NB4 (cell line): Measurements from ENCODE around the gene RUFY3.

ENCODE experiments used
- MYC ChIP-seq: IDR thresholded peaks from 2 replicates; pipeline ENCODE4 v1.6.1; 2011; ENCODE audit warnings: low read depth, low read length
- POLR2A ChIP-seq: IDR thresholded peaks from 2 replicates; pipeline ENCODE4 v1.6.1; 2011; ENCODE audit warnings: mild to moderate bottlenecking; ENCODE audit not compliant: insufficient read length; ENCODE audit errors: extremely low read depth
- TF ChIP-seq, protein P1 (sequence below): IDR thresholded peaks from one replicate; pipeline ENCODE4 v1.5.1; 2012; ENCODE audit warnings: low read depth, low read length
- TF ChIP-seq, protein P2 (sequence below): IDR thresholded peaks from 2 replicates; pipeline ENCODE4 v1.6.1; 2011; ENCODE audit warnings: low read depth, low read length

DNA sequence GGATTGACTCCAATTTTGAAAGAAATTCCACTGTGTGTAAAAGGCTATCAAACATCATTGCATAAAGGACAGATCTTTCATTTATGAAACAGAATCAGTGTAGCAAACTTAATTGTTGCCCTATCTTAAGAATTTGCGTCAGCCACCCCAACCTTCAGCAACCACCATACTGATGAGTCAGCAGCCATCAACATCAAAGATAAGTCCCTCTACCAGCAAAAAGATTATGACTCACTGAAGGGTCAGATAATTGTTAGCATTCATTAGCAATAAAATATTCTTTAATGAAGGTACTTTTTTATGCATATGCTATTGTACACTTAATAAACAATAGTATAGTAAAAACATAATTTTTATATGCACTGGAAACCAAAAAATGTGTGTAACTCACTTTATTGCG lies 133.7 kb downstream of the RUFY3 start:
- TF ChIP-seq, protein P1, sequence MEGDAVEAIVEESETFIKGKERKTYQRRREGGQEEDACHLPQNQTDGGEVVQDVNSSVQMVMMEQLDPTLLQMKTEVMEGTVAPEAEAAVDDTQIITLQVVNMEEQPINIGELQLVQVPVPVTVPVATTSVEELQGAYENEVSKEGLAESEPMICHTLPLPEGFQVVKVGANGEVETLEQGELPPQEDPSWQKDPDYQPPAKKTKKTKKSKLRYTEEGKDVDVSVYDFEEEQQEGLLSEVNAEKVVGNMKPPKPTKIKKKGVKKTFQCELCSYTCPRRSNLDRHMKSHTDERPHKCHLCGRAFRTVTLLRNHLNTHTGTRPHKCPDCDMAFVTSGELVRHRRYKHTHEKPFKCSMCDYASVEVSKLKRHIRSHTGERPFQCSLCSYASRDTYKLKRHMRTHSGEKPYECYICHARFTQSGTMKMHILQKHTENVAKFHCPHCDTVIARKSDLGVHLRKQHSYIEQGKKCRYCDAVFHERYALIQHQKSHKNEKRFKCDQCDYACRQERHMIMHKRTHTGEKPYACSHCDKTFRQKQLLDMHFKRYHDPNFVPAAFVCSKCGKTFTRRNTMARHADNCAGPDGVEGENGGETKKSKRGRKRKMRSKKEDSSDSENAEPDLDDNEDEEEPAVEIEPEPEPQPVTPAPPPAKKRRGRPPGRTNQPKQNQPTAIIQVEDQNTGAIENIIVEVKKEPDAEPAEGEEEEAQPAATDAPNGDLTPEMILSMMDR = no peak
- TF ChIP-seq POLR2A (no peak), MYC (no peak)
- TF ChIP-seq, protein P2, sequence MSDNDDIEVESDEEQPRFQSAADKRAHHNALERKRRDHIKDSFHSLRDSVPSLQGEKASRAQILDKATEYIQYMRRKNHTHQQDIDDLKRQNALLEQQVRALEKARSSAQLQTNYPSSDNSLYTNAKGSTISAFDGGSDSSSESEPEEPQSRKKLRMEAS = no peak
